HG02840 (cell line): ENCODE data around the gene ARHGAP42.

ENCODE experiments used
- ATAC-seq: cut with Tn5 transposase; IDR thresholded peaks from one replicate; pipeline ENCODE4 v1.9.1; 2021; ENCODE audit warnings: mild to moderate bottlenecking, moderate library complexity, moderate number of reproducible peaks; ENCODE audit not compliant: unreplicated experiment, low FRiP score

ARHGAP42 gene

GRCh38 chr11:100753571-100753970 is 66.5 kb downstream of the ARHGAP42 start:
- no peak for ATAC-seq

DNA sequence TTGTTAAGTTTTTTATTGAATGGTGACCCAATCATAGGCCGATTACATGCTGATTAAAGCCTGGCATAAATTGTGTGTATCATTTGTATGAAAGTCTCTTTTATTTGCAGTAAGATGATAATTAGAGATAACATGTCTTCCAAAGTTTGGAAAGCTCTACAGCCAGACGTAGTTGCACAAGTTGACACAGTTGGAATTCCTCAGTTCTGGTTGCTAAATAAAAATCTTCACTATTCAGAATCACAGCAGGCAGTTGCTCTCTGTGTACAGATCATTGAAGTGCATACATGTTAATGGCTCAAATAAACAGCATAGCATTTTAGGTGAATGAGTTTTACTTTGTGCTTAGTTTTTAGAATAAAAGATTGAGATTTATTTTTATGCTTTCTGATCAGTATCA is 69.5 kb downstream of the ARHGAP42 start:
- no peak for ATAC-seq

DNA sequence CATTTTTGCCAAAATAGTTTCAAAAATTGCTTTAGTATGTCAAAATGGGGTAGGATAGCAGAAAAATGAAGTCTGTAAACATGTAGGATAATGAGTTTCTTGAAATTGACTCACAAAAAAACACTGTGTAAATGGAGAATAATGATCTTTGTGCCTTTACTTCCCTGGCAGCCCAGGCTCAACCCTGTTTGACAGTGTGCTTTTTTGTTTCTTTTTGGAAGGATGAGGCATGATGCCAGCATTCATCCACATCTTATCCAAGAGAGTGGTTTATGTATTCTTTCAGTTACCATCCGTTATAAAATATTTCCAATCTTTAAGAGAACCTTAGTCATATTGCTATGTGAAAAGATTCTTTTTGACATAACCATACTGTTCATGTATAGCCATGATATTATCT is 70.6 kb downstream of the ARHGAP42 start:
- no peak for ATAC-seq

GRCh38 chr11:100759106-100759505 is 72.0 kb downstream of the ARHGAP42 start:
- no peak for ATAC-seq

- ATAC-seq = no peak
Observed at GRCh38 chr11:100759856-100760255, 72.8 kb downstream of the ARHGAP42 start.

- ATAC-seq = no peak
Observed at GRCh38 chr11:100760744-100761143, 73.7 kb downstream of the ARHGAP42 start.

- ATAC-seq = no peak
Observed at GRCh38 chr11:100761841-100762240, 74.8 kb downstream of the ARHGAP42 start.

DNA sequence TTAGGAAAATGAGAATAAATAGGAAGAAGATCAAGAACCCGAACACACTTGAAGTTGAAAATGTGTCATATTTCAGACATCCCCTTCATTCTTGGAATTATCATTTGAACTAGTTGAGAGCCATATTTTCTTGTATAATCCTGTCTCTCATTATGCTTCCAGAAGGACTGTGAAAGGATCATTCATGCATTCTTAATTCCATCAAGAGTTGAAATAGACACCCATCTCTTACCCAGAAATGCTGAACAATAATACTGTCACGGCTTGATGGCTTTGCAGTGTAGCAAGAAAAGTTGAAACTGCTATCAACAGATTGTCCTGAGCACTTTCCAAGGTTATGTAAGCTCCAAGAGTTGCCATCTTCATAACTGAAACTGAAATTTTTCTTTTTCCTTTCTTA is 79.7 kb downstream of the ARHGAP42 start:
- ATAC-seq = no peak

GRCh38 chr11:100769165-100769564 is 82.1 kb downstream of the ARHGAP42 start:
- no peak for ATAC-seq

DNA sequence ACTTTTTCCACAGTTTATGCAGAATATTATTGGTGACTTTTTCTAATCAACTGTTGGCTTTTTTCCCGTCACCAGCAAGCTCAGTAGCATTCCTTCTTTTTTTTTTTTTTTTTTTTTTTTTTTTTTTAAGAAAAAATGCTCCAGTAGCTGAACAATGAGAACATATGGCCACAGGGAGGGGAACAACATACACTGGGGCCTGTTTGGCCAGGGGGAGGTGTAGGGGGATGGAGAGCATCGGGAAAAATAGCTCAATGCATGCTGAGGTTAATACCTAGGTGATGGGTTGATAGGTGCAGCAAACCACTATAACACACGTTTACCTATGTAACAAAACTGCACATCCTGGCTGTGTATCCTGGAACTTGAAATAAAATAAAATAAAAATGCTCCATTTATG is 82.5 kb downstream of the ARHGAP42 start:
- no peak for ATAC-seq

DNA sequence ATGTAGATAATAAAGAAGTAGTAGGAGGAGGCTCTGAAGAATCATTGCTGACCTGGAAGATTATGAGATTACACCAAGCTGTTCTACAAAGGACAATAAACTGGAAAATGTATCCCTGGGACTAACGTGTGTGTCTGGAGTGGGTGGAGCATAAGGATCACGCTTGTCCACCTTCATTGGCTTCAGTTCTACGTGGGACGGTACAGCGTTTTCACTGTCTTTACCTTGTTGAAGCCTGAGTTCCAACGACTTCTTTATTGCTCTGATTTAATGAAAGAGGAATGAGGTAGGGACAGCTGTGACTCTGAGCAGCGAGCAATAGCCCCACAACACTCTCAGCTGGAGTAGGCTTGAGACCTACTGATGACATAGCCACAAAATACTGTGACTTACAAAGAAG is 87.0 kb downstream of the ARHGAP42 start:
- ATAC-seq = no peak

GRCh38 chr11:100774859-100775258 is 87.8 kb downstream of the ARHGAP42 start:
- ATAC-seq = no peak

DNA sequence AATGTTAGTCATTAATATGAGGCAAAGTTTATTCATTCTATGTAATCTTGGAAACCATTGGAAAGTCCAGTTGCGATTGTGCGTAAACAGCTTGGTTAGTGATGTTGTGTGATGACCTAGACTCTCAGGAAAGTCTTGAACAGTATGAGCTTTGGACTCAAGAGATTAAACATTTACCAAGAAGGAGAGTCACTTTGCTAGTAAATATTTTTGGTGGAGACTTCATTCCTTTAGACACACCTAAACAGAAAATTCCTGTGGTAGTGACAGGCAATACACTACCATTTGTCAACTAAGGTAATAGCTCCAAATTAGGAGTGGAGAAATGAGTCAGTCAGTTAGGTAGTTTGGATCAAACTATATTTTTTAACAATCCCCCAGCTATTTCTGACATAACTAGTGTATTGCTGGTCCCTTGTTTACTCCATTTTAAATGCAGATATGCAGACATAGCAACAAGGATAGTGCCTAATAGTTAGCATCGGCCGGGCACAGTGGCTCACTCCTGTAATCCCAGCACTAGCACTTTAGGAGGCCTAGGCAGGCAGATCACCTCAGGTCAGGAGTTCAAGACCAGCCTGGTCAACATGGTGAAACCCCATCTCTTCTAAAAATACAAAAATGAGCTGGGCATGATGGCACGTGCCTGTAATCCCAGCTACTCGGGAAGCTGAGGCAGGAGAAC is 89.3 kb downstream of the ARHGAP42 start:
- ATAC-seq = no peak

- ATAC-seq = no peak
Observed at GRCh38 chr11:100777103-100777502, 90.0 kb downstream of the ARHGAP42 start.

GRCh38 chr11:100777736-100778135 is 90.6 kb downstream of the ARHGAP42 start:
- ATAC-seq = no peak

- no peak for ATAC-seq
Observed at GRCh38 chr11:100778166-100778785, 91.2 kb downstream of the ARHGAP42 start.

DNA sequence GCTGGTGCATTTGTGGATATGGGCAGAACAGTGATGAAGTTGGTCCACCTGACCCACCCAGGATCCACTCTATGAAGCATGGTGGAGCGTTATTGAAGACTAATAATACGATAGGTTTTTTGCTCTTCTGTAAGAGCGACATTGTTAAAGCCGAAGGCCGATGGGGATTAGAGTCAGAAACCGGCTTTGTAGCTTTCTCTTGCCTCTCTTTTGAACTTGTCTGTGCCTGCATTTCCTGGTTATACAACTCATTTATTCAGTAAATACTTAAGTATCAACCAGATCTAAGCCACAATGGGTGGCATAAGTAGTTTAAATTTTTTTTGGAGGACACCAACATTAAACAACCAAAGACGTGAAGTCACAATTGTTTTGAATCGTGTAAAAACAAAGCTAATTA is 93.4 kb downstream of the ARHGAP42 start:
- no peak for ATAC-seq

DNA sequence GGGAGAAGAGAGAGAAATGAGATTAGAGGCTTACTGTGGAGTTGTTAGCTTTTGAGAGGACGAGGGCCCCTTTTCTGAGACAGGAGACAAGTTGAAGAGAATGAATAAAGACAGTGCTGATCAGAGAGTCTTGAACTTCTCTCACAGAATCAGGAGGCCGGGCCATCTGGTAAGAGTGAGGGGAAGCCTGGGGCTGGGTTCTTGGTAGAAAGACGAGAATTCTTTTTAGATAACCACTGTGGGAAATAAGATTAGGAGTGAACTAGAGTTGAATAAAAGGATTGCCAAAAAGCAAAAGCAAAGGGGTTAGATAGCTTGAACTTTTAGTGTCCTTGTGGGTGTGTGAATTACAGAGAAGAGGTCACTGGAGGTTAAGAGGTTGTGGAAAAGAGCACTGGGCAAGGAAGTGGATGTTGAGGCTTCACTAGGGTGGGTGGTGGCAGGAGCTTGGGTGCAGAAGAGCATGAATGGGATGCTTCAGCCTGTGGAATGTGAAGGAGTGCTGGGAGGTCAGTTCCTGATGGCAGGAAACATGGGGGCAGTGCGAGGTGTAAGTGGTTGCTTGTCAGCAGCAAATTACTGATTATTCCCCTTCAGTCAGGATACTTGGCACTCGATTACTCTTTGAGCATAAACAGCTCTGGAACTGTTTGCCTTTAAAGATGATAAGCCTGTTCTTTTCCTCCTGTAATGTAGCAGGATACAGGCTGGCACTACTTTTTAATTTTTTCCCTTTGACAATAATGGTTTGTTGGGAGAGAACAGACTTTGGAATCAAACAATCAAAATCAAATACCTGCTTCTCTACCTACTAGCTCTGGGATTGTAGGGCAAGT is 98.3 kb downstream of the ARHGAP42 start:
- ATAC-seq = no peak

DNA sequence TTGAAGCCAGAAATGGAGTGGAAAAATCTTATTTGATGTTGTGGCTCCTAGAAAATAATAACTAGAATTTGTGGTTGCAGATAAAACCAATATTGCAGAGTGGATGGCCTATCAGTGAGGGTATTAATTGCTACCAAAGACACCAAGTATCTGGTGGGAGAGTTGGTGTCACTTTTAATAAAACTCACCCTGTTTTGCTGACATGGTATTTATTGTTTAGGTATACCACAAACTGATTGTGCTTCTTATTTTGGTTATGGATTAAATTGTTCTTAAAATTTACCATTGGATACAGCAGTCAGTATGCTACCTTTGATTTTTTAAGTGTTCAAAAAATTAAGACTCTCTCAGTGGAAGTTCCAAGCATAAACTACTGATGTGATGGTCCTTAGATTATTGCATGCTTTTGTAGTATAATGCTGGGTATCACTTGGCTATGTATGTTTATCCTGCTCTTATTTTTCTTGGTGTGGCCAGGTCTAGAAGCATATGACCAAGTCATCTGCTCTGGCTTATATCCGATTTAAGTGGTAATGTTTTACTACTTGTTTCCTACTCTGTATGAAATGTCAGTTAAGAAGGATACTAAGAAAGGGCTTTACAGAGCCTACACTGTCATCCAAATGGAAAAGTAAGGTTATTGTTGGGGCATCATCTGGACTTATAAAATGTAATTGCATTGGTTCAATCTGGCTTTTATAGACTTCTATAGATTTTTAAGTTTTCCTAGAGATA is 101.6 kb downstream of the ARHGAP42 start:
- no peak for ATAC-seq

DNA sequence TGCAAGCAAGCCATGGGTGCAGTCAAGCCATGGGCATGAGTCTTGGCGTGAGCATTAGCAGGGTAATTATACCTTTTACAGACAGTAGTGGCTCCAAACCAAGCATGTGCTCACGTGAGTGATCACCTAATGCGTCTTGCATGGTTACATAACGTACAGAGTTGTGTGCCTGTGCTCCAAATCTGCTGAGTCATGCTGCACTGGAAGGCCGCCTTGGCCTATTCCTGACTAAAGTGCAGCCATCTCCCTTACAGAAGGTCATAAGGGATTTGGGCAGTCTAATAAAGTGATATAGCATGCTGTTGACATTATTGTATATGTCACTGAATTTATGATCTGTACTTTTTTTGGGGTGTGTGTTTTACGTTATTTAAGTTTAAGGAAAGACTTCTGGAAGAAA is 102.4 kb downstream of the ARHGAP42 start:
- no peak for ATAC-seq

DNA sequence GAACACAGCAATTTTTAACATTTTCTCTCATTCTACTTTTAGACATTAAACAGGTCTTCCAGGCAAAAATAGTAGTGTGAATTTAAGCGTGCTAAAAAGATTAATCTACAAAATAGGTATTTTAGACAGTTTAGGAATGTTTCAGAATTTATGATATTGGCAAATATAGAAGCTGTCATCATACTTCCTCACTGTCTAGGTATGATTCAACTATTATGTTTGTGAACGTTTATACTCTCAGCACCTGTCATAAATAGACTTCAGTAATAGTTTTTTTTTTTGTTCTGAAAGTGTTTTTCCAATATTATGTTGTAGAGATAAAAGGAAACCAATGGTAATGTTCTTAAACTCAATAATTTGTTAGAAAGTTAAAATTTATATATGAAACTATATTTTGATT is 103.0 kb downstream of the ARHGAP42 start:
- ATAC-seq = no peak
